Gastroesophageal sphincter (tissue), 2 donors: Measurements from ENCODE around the gene MSMO1.

Experiments
- EP300 ChIP-seq: sonication (generic); formaldehyde crosslinking; IDR thresholded peaks from one replicate; pipeline ENCODE4 v1.6.1; 2017; ENCODE audit warnings: antibody characterized with exemption, mild to moderate bottlenecking
- POLR2A ChIP-seq, 2 donors: fragments of 450-650 bp; IDR thresholded peaks; one replicate each; pipeline ENCODE4 v1.6.1; 2017; ENCODE audit warnings: antibody characterized with exemption in 2 of 2, mild to moderate bottlenecking in 2 of 2, moderate library complexity in 1 of 2

DNA sequence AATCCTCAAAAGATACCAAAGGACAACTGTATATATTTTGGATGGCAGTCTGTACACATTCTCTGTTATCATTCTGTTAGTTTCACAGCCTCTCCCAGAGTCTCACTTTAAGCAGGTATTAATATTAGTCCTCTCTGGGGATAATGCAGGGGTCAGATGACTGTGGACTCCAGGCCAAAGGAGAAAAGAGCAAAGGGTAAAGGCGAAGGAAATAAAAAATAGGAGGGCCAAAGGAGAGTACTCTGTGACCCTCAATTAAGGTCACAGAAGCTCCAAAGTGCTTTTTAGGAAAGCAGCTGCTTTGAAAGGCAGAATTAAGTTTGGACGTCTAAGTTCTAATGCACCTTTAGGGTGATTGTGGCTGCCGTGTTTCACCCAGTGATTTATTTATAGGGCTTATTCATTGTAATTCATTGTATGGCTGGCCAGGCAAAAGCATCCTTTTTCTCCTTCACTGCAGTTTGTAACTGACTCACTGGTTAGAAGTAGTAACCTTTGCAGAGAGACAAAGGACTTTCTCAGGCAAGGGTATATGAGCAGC lies 7.8 kb downstream of the MSMO1 start:
- TF ChIP-seq EP300 (no peak), POLR2A (IDR thresholded peaks at IDR 0.05) (no peak)
